GM19397 (cell line): Measurements from ENCODE around the gene EXTL2.
"Not testable (repeated sequence)": the region's sequence is repeated elsewhere in the genome, so short reads cannot be mapped to it uniquely, and the experiment has no call there.

Experiments
- ATAC-seq: cut with Tn5 transposase; IDR thresholded peaks from one replicate; pipeline ENCODE4 v1.9.1; 2021; ENCODE audit warnings: mild to moderate bottlenecking, moderate library complexity; ENCODE audit not compliant: unreplicated experiment

The EXTL2 gene

GRCh38 chr1:100894603-100895539 lies at the start of gene EXTL2:
Gene EXTL2 (minus strand): TSS chr1:100894842. CDS start chr1:100888757, 6,085 bp downstream.
- ATAC-seq: peak; percentile 38

- ATAC-seq: no peak
Measured at GRCh38 chr1:100943533-100943932, 48.9 kb upstream of the EXTL2 start.

GRCh38 chr1:100942304-100943046 lies 47.8 kb upstream of the EXTL2 start:
- ATAC-seq: no peak

GRCh38 chr1:100941580-100942216 lies 47.1 kb upstream of the EXTL2 start:
- no peak for ATAC-seq

GRCh38 chr1:100941098-100941527 lies 46.5 kb upstream of the EXTL2 start:
- no peak for ATAC-seq

- ATAC-seq: no peak
Measured at GRCh38 chr1:100936194-100936967, 41.7 kb upstream of the EXTL2 start.

GRCh38 chr1:100933555-100933954 lies 38.9 kb upstream of the EXTL2 start:
- not testable (repeated sequence) for ATAC-seq

- no peak for ATAC-seq
Measured at GRCh38 chr1:100931716-100932115, 37.1 kb upstream of the EXTL2 start.

- ATAC-seq: no peak
Measured at GRCh38 chr1:100930494-100930893, 35.9 kb upstream of the EXTL2 start.

GRCh38 chr1:100928128-100928527 lies 33.5 kb upstream of the EXTL2 start:
- no peak for ATAC-seq

GRCh38 chr1:100927276-100927675 lies 32.6 kb upstream of the EXTL2 start:
- no peak for ATAC-seq

GRCh38 chr1:100926240-100926639 lies 31.6 kb upstream of the EXTL2 start:
- ATAC-seq: no peak

GRCh38 chr1:100924991-100925390 lies 30.3 kb upstream of the EXTL2 start:
- ATAC-seq: no peak

- no peak for ATAC-seq
Measured at GRCh38 chr1:100924212-100924611, 29.6 kb upstream of the EXTL2 start.

GRCh38 chr1:100921110-100921706 lies 26.6 kb upstream of the EXTL2 start:
- ATAC-seq: no peak

GRCh38 chr1:100912019-100912418 lies 17.4 kb upstream of the EXTL2 start:
- ATAC-seq: no peak

GRCh38 chr1:100909018-100909417 lies 14.4 kb upstream of the EXTL2 start:
- no peak for ATAC-seq

- ATAC-seq: no peak
Measured at GRCh38 chr1:100907887-100908286, 13.2 kb upstream of the EXTL2 start.

GRCh38 chr1:100905181-100905580 lies 10.5 kb upstream of the EXTL2 start:
- ATAC-seq: no peak

- no peak for ATAC-seq
Measured at GRCh38 chr1:100904528-100904927, 9.9 kb upstream of the EXTL2 start.
